Measurements from ENCODE around the gene NUAK1. TPM values are rescaled to one million over a fixed set of nuclear protein-coding genes. Genes with fewer than 3 reads are reported as not detected.
"Not testable (repeated sequence)": the region's sequence is repeated elsewhere in the genome, so short reads cannot be mapped to it uniquely, and the experiment has no call there.

The NUAK1 gene
- total RNA-seq, 1 donor = 0.52 TPM

- Histone ChIP-seq H3K4me3 (ENCODE audit: low read length) (no peak overlapping the region), H3K4me1 (ENCODE audit: insufficient read depth, low read length) (no peaks in the 10 kb centered on the region), H3K27me3 (ENCODE audit: insufficient read depth, low read length) (peaks cover 8% of the 10 kb centered on the region), H3K9me3 (ENCODE audit: low read depth, low read length) (no peaks in the 10 kb centered on the region)
Measured at GRCh38 chr12:106160915-106161314, 22.2 kb upstream of the NUAK1 start.

- no peaks in the 10 kb centered on the region for H3K4me1 ChIP-seq (ENCODE audit: insufficient read depth, low read length)
- no peaks in the 10 kb centered on the region for H3K9me3 ChIP-seq (ENCODE audit: low read depth, low read length)
- peaks cover 8% of the 10 kb centered on the region for H3K27me3 ChIP-seq (ENCODE audit: insufficient read depth, low read length)
- H3K4me3 ChIP-seq (ENCODE audit: low read length) = no peak overlapping the region
Measured at GRCh38 chr12:106157802-106158201, 19.0 kb upstream of the NUAK1 start.

- no peaks in the 10 kb centered on the region for H3K9me3 ChIP-seq (ENCODE audit: low read depth, low read length)
Measured at GRCh38 chr12:106154751-106155273, 16.1 kb upstream of the NUAK1 start.

GRCh38 chr12:106152334-106152733, 13.6 kb upstream of the NUAK1 start:
- peaks cover 6% of the 10 kb centered on the region for H3K27me3 ChIP-seq (ENCODE audit: insufficient read depth, low read length)
- H3K4me3 ChIP-seq (ENCODE audit: low read length) = no peak overlapping the region
- no peaks in the 10 kb centered on the region for H3K9me3 ChIP-seq (ENCODE audit: low read depth, low read length)
- no peaks in the 10 kb centered on the region for H3K4me1 ChIP-seq (ENCODE audit: insufficient read depth, low read length)

More at GRCh38 chr12:106154751-106155273, 16.1 kb upstream of the NUAK1 start:
- Histone ChIP-seq H3K4me1 (ENCODE audit: insufficient read depth, low read length) (no peaks in the 10 kb centered on the region), H3K27me3 (ENCODE audit: insufficient read depth, low read length) (peaks cover 4% of the 10 kb centered on the region), H3K4me3 (ENCODE audit: low read length) (no peak overlapping the region)

- no peaks in the 10 kb centered on the region for H3K9me3 ChIP-seq (ENCODE audit: low read depth, low read length)
- peaks cover 6% of the 10 kb centered on the region for H3K27me3 ChIP-seq (ENCODE audit: insufficient read depth, low read length)
- H3K4me3 ChIP-seq (ENCODE audit: low read length) = no peak overlapping the region
- no peaks in the 10 kb centered on the region for H3K4me1 ChIP-seq (ENCODE audit: insufficient read depth, low read length)
Measured at GRCh38 chr12:106150555-106150954, 11.8 kb upstream of the NUAK1 start.

GRCh38 chr12:106149096-106149784, 10.5 kb upstream of the NUAK1 start:
- no peaks in the 10 kb centered on the region for H3K9me3 ChIP-seq (ENCODE audit: low read depth, low read length)
- no peak overlapping the region for H3K4me3 ChIP-seq (ENCODE audit: low read length)
- no peaks in the 10 kb centered on the region for H3K4me1 ChIP-seq (ENCODE audit: insufficient read depth, low read length)
- H3K27me3 ChIP-seq (ENCODE audit: insufficient read depth, low read length) = peaks cover 9% of the 10 kb centered on the region

- no peaks in the 10 kb centered on the region for H3K9me3 ChIP-seq (ENCODE audit: low read depth, low read length)
- no peaks in the 10 kb centered on the region for H3K4me1 ChIP-seq (ENCODE audit: insufficient read depth, low read length)
- peaks cover 14% of the 10 kb centered on the region for H3K27me3 ChIP-seq (ENCODE audit: insufficient read depth, low read length)
- H3K4me3 ChIP-seq (ENCODE audit: low read length) = no peak overlapping the region
Measured at GRCh38 chr12:106147956-106148355, 9.2 kb upstream of the NUAK1 start.

GRCh38 chr12:106146987-106147386, 8.2 kb upstream of the NUAK1 start:
- H3K9me3 ChIP-seq (ENCODE audit: low read depth, low read length) = no peaks in the 10 kb centered on the region
- H3K4me1 ChIP-seq (ENCODE audit: insufficient read depth, low read length) = no peaks in the 10 kb centered on the region
- peaks cover 13% of the 10 kb centered on the region for H3K27me3 ChIP-seq (ENCODE audit: insufficient read depth, low read length)
- H3K4me3 ChIP-seq (ENCODE audit: low read length) = no peak overlapping the region

GRCh38 chr12:106145539-106146447, 7.0 kb upstream of the NUAK1 start:
- Histone ChIP-seq H3K4me1 (ENCODE audit: insufficient read depth, low read length) (no peaks in the 10 kb centered on the region), H3K9me3 (ENCODE audit: low read depth, low read length) (no peaks in the 10 kb centered on the region), H3K4me3 (ENCODE audit: low read length) (no peak overlapping the region), H3K27me3 (ENCODE audit: insufficient read depth, low read length) (peaks cover 23% of the 10 kb centered on the region)

- Histone ChIP-seq H3K9me3 (ENCODE audit: low read depth, low read length) (no peaks in the 10 kb centered on the region), H3K27me3 (ENCODE audit: insufficient read depth, low read length) (peaks cover 33% of the 10 kb centered on the region), H3K4me1 (ENCODE audit: insufficient read depth, low read length) (peaks cover under 1% of the 10 kb centered on the region), H3K4me3 (ENCODE audit: low read length) (no peak overlapping the region)
Measured at GRCh38 chr12:106144847-106145246, 6.1 kb upstream of the NUAK1 start.

- H3K9me3 ChIP-seq (ENCODE audit: low read depth, low read length) = no peaks in the 10 kb centered on the region
- H3K27me3 ChIP-seq (ENCODE audit: insufficient read depth, low read length) = peaks cover 45% of the 10 kb centered on the region
- peaks cover 12% of the 10 kb centered on the region for H3K4me1 ChIP-seq (ENCODE audit: insufficient read depth, low read length)
- H3K4me3 ChIP-seq (ENCODE audit: low read length) = no peak overlapping the region
Measured at GRCh38 chr12:106142591-106143261, 4.0 kb upstream of the NUAK1 start.

- H3K4me1 ChIP-seq (ENCODE audit: insufficient read depth, low read length) = peaks cover 12% of the 10 kb centered on the region
- H3K27me3 ChIP-seq (ENCODE audit: insufficient read depth, low read length) = peaks cover 51% of the 10 kb centered on the region
- not testable (repeated sequence) for H3K9me3 ChIP-seq (ENCODE audit: low read depth, low read length); H3K4me3 ChIP-seq (ENCODE audit: low read length)
Measured at GRCh38 chr12:106141920-106142319, 3.2 kb upstream of the NUAK1 start.

- H3K9me3 ChIP-seq (ENCODE audit: low read depth, low read length) = no peaks in the 10 kb centered on the region
- H3K27me3 ChIP-seq (ENCODE audit: insufficient read depth, low read length) = peaks cover 55% of the 10 kb centered on the region
- peaks cover 12% of the 10 kb centered on the region for H3K4me1 ChIP-seq (ENCODE audit: insufficient read depth, low read length)
- no peak overlapping the region for H3K4me3 ChIP-seq (ENCODE audit: low read length)
Measured at GRCh38 chr12:106141452-106141851, 2.7 kb upstream of the NUAK1 start.

GRCh38 chr12:106141003-106141402, 2.2 kb upstream of the NUAK1 start:
- peaks cover 12% of the 10 kb centered on the region for H3K4me1 ChIP-seq (ENCODE audit: insufficient read depth, low read length)
- no peaks in the 10 kb centered on the region for H3K9me3 ChIP-seq (ENCODE audit: low read depth, low read length)
- peaks cover 60% of the 10 kb centered on the region for H3K27me3 ChIP-seq (ENCODE audit: insufficient read depth, low read length)
- no peak overlapping the region for H3K4me3 ChIP-seq (ENCODE audit: low read length)

All from mononuclear cell (primary cell).